ENCODE results near the gene ARL14EPL. TPM values are rescaled to one million over a fixed set of nuclear protein-coding genes. Genes with fewer than 3 reads are reported as not detected.

The ARL14EPL gene
- total RNA-seq = 0.25 TPM in 1 of 3 replicates, not detected in the others

- H3K27ac Mint-ChIP-seq = no peak within 1 kb of the TSS
- H3K4me3 Mint-ChIP-seq = no peak within 1 kb of the TSS
- H3K9me3 Mint-ChIP-seq = no peaks in the 10 kb centered on the region
- peaks cover 9% of the 10 kb centered on the region for H3K27me3 Mint-ChIP-seq (ENCODE audit: low read depth)
- peaks cover 3% of the 10 kb centered on the region for H3K4me1 Mint-ChIP-seq
- TF ChIP-seq CTCF (IDR thresholded peaks at IDR 0.05; ENCODE audit: unreplicated experiment) = no peak
- no peaks in the 10 kb centered on the region for H3K36me3 Mint-ChIP-seq
- DNase-seq (ENCODE audit: low spot score in 2 of 2, unreplicated experiment in 2 of 2) = no peak
These were observed at the start of gene ARL14EPL for GRCh38 chr5:116032094-116032517. Gene ARL14EPL, plus strand, starts transcription at chr5:116032472. Its CDS starts 18,994 bp downstream, at chr5:116051466.

GRCh38 chr5:115983519-115983918 is 48.8 kb upstream of the ARL14EPL start:
- Mint-ChIP-seq H3K4me3 (no peak overlapping the region), H3K36me3 (no peaks in the 10 kb centered on the region), H3K9me3 (no peaks in the 10 kb centered on the region), H3K27ac (no peak overlapping the region), H3K27me3 (ENCODE audit: low read depth) (no peaks in the 10 kb centered on the region), H3K4me1 (peaks cover 7% of the 10 kb centered on the region)
- no peak for TF ChIP-seq CTCF (IDR thresholded peaks at IDR 0.05; ENCODE audit: unreplicated experiment)
- no peak for DNase-seq (ENCODE audit: low spot score in 2 of 2, unreplicated experiment in 2 of 2)

GRCh38 chr5:115985802-115986757 is 46.2 kb upstream of the ARL14EPL start:
- no peak for TF ChIP-seq CTCF (IDR thresholded peaks at IDR 0.05; ENCODE audit: unreplicated experiment)
- H3K27me3 Mint-ChIP-seq (ENCODE audit: low read depth) = peaks cover 12% of the 10 kb centered on the region
- H3K4me3 Mint-ChIP-seq = no peak overlapping the region
- no peak for DNase-seq (ENCODE audit: low spot score in 2 of 2, unreplicated experiment in 2 of 2)
- H3K36me3 Mint-ChIP-seq = no peaks in the 10 kb centered on the region
- peaks cover 3% of the 10 kb centered on the region for H3K4me1 Mint-ChIP-seq
- no peaks in the 10 kb centered on the region for H3K9me3 Mint-ChIP-seq
- H3K27ac Mint-ChIP-seq = peak overlapping the region; percentile 68

GRCh38 chr5:115988002-115988401 is 44.3 kb upstream of the ARL14EPL start:
- H3K36me3 Mint-ChIP-seq = no peaks in the 10 kb centered on the region
- H3K27me3 Mint-ChIP-seq (ENCODE audit: low read depth) = peaks cover 28% of the 10 kb centered on the region
- no peak for TF ChIP-seq CTCF (IDR thresholded peaks at IDR 0.05; ENCODE audit: unreplicated experiment)
- H3K9me3 Mint-ChIP-seq = no peaks in the 10 kb centered on the region
- H3K4me1 Mint-ChIP-seq = peaks cover 3% of the 10 kb centered on the region
- DNase-seq (ENCODE audit: low spot score in 2 of 2, unreplicated experiment in 2 of 2) = no peak
- no peak overlapping the region for H3K27ac Mint-ChIP-seq
- H3K4me3 Mint-ChIP-seq = no peak overlapping the region

GRCh38 chr5:115992848-115993350 is 39.4 kb upstream of the ARL14EPL start:
- Mint-ChIP-seq H3K4me3 (no peak overlapping the region), H3K4me1 (no peaks in the 10 kb centered on the region), H3K9me3 (no peaks in the 10 kb centered on the region), H3K27me3 (ENCODE audit: low read depth) (peaks cover 36% of the 10 kb centered on the region), H3K27ac (no peak overlapping the region), H3K36me3 (no peaks in the 10 kb centered on the region)
- TF ChIP-seq CTCF (IDR thresholded peaks at IDR 0.05; ENCODE audit: unreplicated experiment) = no peak
- DNase-seq (ENCODE audit: low spot score in 2 of 2, unreplicated experiment in 2 of 2) = no peak

Data from mesothelial cell of epicardium (in vitro differentiated cells).